Subcutaneous adipose tissue (tissue), 4 donors: Measurements from ENCODE around the gene DPP3. TPM values are rescaled to one million over a fixed set of nuclear protein-coding genes. Genes with fewer than 3 reads are reported as not detected.

Experiments used
- CTCF ChIP-seq: fragments of 450-650 bp; IDR thresholded peaks from one replicate; pipeline ENCODE4 v1.5.1; 2016; ENCODE audit warnings: low read depth, mild to moderate bottlenecking, control low read depth, antibody characterized with exemption, moderate library complexity
- total RNA-seq, 4 donors: library from RNA; depleted of rRNA; stranded (reverse); fragments of >200 nt; gene quantifications; one replicate each; pipeline ENCODE4 v1.1.0, GENCODE V29; 2016

The DPP3 gene
- total RNA-seq, 4 donors from 2014 or later: 12.6 to 17.8 (median 15.7) TPM

GRCh38 chr11:66468691-66469090, 11.5 kb upstream of the DPP3 start:
- TF ChIP-seq CTCF: no peak

GRCh38 chr11:66469441-66469840, 10.8 kb upstream of the DPP3 start:
- no peak for TF ChIP-seq CTCF

GRCh38 chr11:66470015-66470414, 10.2 kb upstream of the DPP3 start:
- TF ChIP-seq CTCF: no peak

GRCh38 chr11:66471142-66471541, 9.1 kb upstream of the DPP3 start:
- TF ChIP-seq CTCF: no peak

- TF ChIP-seq CTCF: no peak
Observed at GRCh38 chr11:66472054-66472453, 8.2 kb upstream of the DPP3 start.

GRCh38 chr11:66473167-66473566, 7.1 kb upstream of the DPP3 start:
- no peak for TF ChIP-seq CTCF

GRCh38 chr11:66473608-66474515, 6.4 kb upstream of the DPP3 start:
- no peak for TF ChIP-seq CTCF
